OCI-LY7 (cell line): ENCODE data around the gene GTPBP4. TPM values are rescaled to one million over a fixed set of nuclear protein-coding genes. Genes with fewer than 3 reads are reported as not detected.
A peak's percentile ranks its signal among the peaks of the same experiment; 100 is the strongest.

Experiments
- BruUV-seq: library from RNA; stranded (reverse); fragments of 400-500 nt; replicated peaks from 2 replicates; lab custom pipeline; 2021; lab: Mats Ljungman, UMichigan
- CTCF ChIA-PET: fragments of 300-600 bp; sonication (Branson Sonifier 250); formaldehyde crosslinking; loops from one replicate; lab custom pipeline; 2022; ENCODE audit warnings: antibody characterized with exemption; ENCODE audit not compliant: unreplicated experiment; lab: Charles Lee
- POLR2A ChIA-PET: fragments of 300-600 bp; sonication (Branson Sonifier 250); formaldehyde crosslinking; loops from one replicate; lab custom pipeline; 2022; ENCODE audit warnings: antibody characterized with exemption; lab: Charles Lee
- DNase-seq: peaks from one replicate; pipeline ENCODE4 v3.0.0-alpha.2; 2015; ENCODE audit warnings: low spot score
- H2AFZ ChIP-seq: fragments of 200-600 bp; sonication (generic), shearing (Covaris generic); 2 replicates; pipeline ENCODE4 v1.6.1; 2014; ENCODE audit warnings: mild to moderate bottlenecking, antibody characterized with exemption, low read length, moderate library complexity
- H3K27ac ChIP-seq: fragments of 200-600 bp; sonication (generic); 2 replicates; pipeline ENCODE4 v1.5.1; 2014; ENCODE audit warnings: mixed run types, low read depth, mild to moderate bottlenecking, moderate library complexity, low read length, inconsistent platforms; ENCODE audit not compliant: poor library complexity, severe bottlenecking
- H3K36me3 ChIP-seq: fragments of 200-600 bp; sonication (generic); 2 replicates; pipeline ENCODE4 v1.6.1; 2014; ENCODE audit warnings: mild to moderate bottlenecking, antibody characterized with exemption, low read length, moderate library complexity, mixed read lengths; ENCODE audit not compliant: insufficient read depth
- H3K4me1 ChIP-seq: fragments of 200-600 bp; sonication (generic); 2 replicates; pipeline ENCODE4 v1.5.1; 2014; ENCODE audit warnings: mild to moderate bottlenecking, low read length; ENCODE audit not compliant: insufficient read depth, poor library complexity, severe bottlenecking
- H3K4me2 ChIP-seq: fragments of 200-600 bp; sonication (generic); 2 replicates; pipeline ENCODE4 v1.6.1; 2014; ENCODE audit warnings: mild to moderate bottlenecking, low read length
- H3K4me3 ChIP-seq: fragments of 200-600 bp; sonication (generic); 2 replicates; pipeline ENCODE4 v1.5.1; 2014; ENCODE audit warnings: mild to moderate bottlenecking, low read depth, low read length; ENCODE audit not compliant: poor library complexity, severe bottlenecking
- H3K79me2 ChIP-seq: fragments of 200-600 bp; sonication (generic); 2 replicates; pipeline ENCODE4 v1.6.1; 2016; ENCODE audit warnings: low read depth, mild to moderate bottlenecking, low read length, moderate library complexity, mixed read lengths; ENCODE audit not compliant: insufficient read depth
- H3K9me2 ChIP-seq: fragments of 200-600 bp; sonication (generic); 2 replicates; pipeline ENCODE4 v1.6.1; 2016; ENCODE audit warnings: mild to moderate bottlenecking, low read length, mixed read lengths; ENCODE audit not compliant: insufficient read depth
- H3K9me3 ChIP-seq: fragments of 200-600 bp; sonication (generic); 2 replicates; pipeline ENCODE4 v1.6.1; 2014; ENCODE audit warnings: mild to moderate bottlenecking, mixed run types, low read length, mixed read lengths
- H4K20me1 ChIP-seq: fragments of 200-600 bp; sonication (generic); 2 replicates; pipeline ENCODE4 v1.6.1; 2014; ENCODE audit warnings: mild to moderate bottlenecking, antibody characterized with exemption, low read length, moderate library complexity, mixed read lengths; ENCODE audit not compliant: insufficient read depth
- CTCF ChIP-seq: fragments of 200-600 bp; sonication (generic); conservative IDR thresholded peaks from 2 replicates; pipeline ENCODE4 v1.5.1; 2014; ENCODE audit warnings: mild to moderate bottlenecking, antibody characterized with exemption, low read length, moderate library complexity, mixed read lengths
- EZH2phosphoT487 ChIP-seq: fragments of 200-600 bp; sonication (generic); IDR thresholded peaks from 2 replicates; pipeline ENCODE4 v1.6.1; 2018; ENCODE audit warnings: low read depth, borderline replicate concordance, mild to moderate bottlenecking, mixed run types, antibody characterized with exemption, low read length, moderate library complexity, mixed read lengths
- intact Hi-C: fragments of 100-400 bp; cut with micrococcal nuclease; formaldehyde crosslinking; loops from one replicate; pipeline ENCODE4 v1.10.0; 2022; ENCODE audit not compliant: unreplicated experiment
- total RNA-seq, 2 experiments: library from RNA; depleted of rRNA in 1 of 2; stranded (reverse); fragments of >200 nt in 1 of 2; shearing (Covaris generic) in 1 of 2; gene quantifications; 2 replicates each; pipeline ENCODE4 v1.2.3, GENCODE V29; 2014 to 2022

GTPBP4 gene
- total RNA-seq, 2 experiments from 2014 or later = 61.0 to 108 TPM

DNA sequence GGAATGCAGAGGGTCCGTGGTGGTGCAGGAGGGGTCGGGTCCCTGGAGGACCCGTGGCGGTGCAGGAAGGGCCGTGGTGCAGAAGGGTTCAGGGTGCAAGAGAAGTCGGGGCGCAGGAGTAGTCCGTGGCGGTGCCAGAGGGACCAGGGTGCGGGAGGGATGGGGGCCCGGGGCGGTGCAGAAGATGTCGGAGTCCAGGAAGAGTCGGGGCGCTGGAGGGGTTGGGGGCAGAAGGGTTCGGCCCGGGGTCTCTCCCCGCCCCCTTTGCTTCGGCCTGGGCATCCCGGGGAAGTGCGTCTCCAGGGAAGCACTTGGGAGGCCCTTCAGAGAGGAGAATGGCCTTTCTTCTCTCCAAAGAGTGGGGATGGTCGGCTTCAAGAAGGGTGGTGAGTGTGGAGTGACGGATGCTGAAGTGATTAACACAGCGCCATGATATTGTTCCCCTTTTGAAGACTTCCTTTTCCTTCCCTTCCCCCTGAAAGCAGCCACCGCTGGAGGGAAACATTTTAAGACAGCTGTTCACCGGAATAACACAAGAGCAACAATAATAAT, 68.9 kb downstream of the GTPBP4 start:
- DNase-seq = peak; percentile 36
- peak overlapping the region; percentile 39; the same call in 1 of the 2 replicates for H2AFZ ChIP-seq
- intact Hi-C loops = loop anchor here (1.0 kb wide), 1 partner anchor 8 kb away; the partner anchor contains the start of gene IDI1
- H3K4me3 ChIP-seq = peak overlapping the region; percentile 80
- H3K9me2 ChIP-seq = no peaks in the 10 kb centered on the region
- no TSS peak for BruUV-seq
- H3K4me2 ChIP-seq = peak overlapping the region; percentile 95
- ChIA-PET POLR2A (interaction anchor here (0.6 to 1.0 kb wide), 5 partner anchors 8 to 138 kb away, joined by 3 to 7 read pairs (median 3); partner anchors contain the start of gene IDI1), CTCF (no interaction called here)
- TF ChIP-seq CTCF = no peak
- no peak for TF ChIP-seq EZH2phosphoT487
- H3K27ac ChIP-seq = peak overlapping the region; percentile 89
- H3K79me2 ChIP-seq = peaks cover 92% of the 10 kb centered on the region
- H3K36me3 ChIP-seq = peaks cover 42% of the 10 kb centered on the region
- H4K20me1 ChIP-seq = peaks cover 31% of the 10 kb centered on the region
- peaks cover 46% of the 10 kb centered on the region for H3K4me1 ChIP-seq
- H3K9me3 ChIP-seq = no peaks in the 10 kb centered on the region

GRCh38 chr10:1058017-1058416, 69.8 kb downstream of the GTPBP4 start:
- Histone ChIP-seq H3K4me1 (peaks cover 46% of the 10 kb centered on the region), H2AFZ (no peak overlapping the region), H3K9me3 (no peaks in the 10 kb centered on the region), H4K20me1 (peaks cover 31% of the 10 kb centered on the region), H3K36me3 (peaks cover 36% of the 10 kb centered on the region), H3K4me3 (peak overlapping the region; percentile 80), H3K9me2 (no peaks in the 10 kb centered on the region), H3K4me2 (peak overlapping the region; percentile 95), H3K27ac (no peak overlapping the region), H3K79me2 (peaks cover 84% of the 10 kb centered on the region)
- no peak for TF ChIP-seq EZH2phosphoT487
- TF ChIP-seq CTCF = no peak
- DNase-seq = no peak
- ChIA-PET CTCF (no interaction called here), POLR2A (interaction anchor here (0.6 to 1.0 kb wide), 6 partner anchors 9 to 139 kb away, joined by 3 to 7 read pairs (median 3); partner anchors contain the start of gene IDI1)
- BruUV-seq = no TSS peak
- intact Hi-C loops = no loop called here

DNA sequence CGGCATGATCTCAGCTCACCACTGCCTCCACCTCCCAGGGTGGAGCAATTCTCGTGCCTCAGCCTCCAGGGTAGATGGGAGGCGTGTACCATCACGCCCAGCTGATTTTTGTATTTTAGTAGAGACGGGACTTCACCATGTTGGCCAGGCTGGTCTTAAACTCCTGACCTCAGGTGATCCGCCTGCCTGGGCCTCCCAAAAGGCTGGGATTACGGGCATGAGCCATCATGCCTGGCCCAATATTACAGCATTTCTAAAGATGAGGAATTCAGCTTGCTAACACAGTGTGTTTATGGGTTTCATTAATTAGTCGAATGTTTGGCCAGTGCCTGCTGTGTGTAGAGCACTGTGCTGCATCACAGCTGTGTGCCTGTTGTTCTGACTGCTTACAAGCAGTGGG, 71.7 kb downstream of the GTPBP4 start:
- no TSS peak for BruUV-seq
- TF ChIP-seq CTCF = no peak
- no peak for TF ChIP-seq EZH2phosphoT487
- ChIA-PET POLR2A (interaction anchor here (0.7 to 1.5 kb wide), 2 partner anchors 10 to 13 kb away, joined by 3 to 4 read pairs; no protein-coding TSS in a partner anchor), CTCF (no interaction called here)
- peaks cover 20% of the 10 kb centered on the region for H4K20me1 ChIP-seq
- H3K4me2 ChIP-seq = no peak overlapping the region
- H3K4me3 ChIP-seq = no peak overlapping the region
- H3K27ac ChIP-seq = no peak overlapping the region
- intact Hi-C loops = no loop called here
- H3K9me2 ChIP-seq = no peaks in the 10 kb centered on the region
- no peak overlapping the region for H2AFZ ChIP-seq
- H3K4me1 ChIP-seq = peaks cover 35% of the 10 kb centered on the region
- H3K36me3 ChIP-seq = peaks cover 21% of the 10 kb centered on the region
- DNase-seq = no peak
- H3K9me3 ChIP-seq = no peaks in the 10 kb centered on the region
- H3K79me2 ChIP-seq = peaks cover 66% of the 10 kb centered on the region
